Measurements from ENCODE around the gene RERGL.
"Not testable (repeated sequence)": the region's sequence is repeated elsewhere in the genome, so short reads cannot be mapped to it uniquely, and the experiment has no call there.

RERGL gene, protein sequence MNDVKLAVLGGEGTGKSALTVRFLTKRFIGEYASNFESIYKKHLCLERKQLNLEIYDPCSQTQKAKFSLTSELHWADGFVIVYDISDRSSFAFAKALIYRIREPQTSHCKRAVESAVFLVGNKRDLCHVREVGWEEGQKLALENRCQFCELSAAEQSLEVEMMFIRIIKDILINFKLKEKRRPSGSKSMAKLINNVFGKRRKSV

DNA sequence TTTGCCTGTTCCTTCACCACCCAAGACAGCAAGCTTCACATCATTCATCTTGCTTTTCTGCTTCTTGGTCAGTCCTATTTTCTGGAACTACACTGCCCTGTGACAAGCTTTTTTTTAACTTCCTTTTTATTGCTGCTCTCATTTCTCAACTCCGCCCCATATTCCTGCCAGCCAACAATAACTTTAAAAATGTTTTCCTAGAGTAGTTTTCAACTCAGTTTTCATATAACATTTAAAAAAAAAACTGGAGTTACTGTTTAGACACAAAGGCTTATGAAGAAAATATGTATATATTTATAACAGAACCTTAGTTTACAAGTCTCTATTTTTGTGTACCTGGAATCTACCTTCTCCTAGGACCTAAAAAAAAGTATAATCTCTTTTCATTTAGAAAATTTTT, at the start of gene RERGL:
RERGL (minus strand) TSS at position 101 of the 400 bp plus-strand sequence; CDS start at position 48, 53 bp downstream.
- no peak for DNase-seq

DNA sequence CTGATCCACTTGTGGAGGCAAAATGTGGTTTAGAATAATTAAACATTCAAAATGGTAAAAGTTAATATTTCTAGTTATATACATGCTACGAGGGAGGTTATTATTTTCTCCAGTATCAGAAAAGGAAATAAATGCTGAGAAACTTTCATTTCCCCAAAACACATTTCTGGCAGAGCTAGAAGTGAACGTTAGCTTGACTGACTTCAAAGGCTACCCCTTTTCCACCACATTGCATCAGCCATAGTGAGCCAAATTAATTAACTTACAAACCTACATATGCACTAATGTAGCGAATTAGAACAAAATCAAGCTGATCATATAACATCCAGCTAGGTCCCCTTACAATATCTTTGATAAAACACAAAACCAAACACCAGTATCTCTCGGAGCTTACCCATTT, 49.3 kb upstream of the RERGL start:
- no peak for DNase-seq

DNA sequence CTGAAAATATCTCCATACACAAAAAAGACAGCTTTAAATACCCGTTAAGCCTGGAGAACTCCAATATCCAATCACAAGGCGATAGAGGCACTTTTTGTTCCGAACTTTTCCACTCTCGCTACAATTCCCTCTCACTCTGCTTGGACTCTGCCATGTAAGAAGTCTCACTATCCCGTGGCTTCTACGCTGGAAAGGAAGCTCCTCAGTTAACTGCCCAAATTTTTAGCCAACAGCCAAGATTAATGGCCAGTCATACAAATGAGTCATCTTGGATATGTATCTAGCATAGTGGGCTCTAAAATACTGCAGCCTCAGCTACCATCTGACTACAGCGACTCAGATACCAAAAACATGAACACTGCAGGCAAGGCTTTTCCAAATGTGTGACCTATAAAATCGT, 45.5 kb upstream of the RERGL start:
- DNase-seq = no peak

DNA sequence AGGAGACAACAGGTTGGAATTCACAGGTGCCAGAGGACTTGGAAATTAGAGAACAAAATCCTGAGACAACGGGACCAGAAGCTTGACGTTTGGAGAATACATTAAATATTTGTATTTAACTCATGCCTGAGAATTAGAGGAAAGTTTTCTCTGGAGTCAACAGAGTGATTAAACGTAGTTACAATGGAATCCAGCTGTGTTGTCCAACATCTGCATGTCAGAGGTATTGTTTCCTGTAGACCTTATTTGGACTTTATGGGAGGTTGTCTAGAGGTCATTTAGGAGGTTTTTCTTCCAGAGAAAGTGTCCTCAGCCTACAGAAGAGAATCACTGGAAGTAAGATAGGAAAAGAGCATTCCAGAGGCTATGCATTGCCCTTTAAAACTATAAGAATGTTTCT, 45.1 kb upstream of the RERGL start:
- no peak for DNase-seq

DNA sequence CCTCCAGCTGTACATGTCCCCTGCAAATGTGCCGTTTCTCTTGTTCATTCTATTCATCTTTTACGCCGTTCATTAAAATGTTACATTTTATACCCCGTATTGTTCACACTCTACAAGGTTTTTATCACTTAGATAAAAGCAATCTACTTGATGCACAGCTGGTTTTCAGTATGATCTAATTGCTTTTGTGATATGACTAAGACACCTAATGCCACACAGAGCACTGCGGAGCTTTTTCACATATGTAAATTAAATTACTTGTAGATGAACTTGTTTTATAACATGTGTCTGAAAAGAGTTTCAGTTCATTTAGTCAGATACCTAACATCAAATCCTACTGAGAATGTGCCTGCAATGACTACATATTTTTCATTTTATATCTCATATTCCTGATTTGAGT, 40.9 kb upstream of the RERGL start:
- DNase-seq = no peak

DNA sequence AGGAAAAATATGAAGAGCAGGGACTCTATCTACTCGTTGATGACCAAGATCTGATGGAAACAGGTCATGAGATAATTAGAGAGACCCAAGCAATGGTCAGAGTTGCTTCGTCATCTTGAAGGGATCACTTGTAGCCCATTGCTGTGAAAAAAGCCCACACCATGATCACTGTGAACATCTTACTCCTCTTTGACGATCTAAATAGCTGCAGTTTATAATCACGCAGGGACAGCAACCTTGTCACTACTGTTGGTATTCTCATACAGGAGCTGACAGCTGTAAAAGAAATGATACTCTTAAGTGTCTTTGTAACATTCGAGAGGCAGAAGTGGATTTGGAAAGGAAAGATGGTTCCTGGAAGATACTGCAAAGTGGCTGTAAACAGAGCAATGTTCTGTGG, 33.7 kb upstream of the RERGL start:
- no peak for DNase-seq

DNA sequence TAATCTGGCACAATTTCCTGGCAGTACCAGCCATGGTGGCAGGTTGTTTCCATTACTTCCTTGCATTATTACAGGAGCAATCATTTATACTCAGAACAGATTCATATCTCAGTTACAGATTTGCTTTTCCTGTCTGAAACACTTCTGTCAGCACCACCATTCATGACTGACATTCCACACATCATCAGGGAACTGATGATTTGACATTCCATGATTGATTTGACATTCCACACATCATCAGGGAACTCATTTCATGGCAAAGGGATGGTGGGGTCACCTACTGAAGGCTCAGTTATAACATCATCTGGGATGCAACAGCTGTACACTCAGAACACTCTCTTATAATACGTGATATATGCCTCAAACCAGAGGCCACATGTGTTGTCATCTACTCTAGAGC, 30.9 kb upstream of the RERGL start:
- no peak for DNase-seq

DNA sequence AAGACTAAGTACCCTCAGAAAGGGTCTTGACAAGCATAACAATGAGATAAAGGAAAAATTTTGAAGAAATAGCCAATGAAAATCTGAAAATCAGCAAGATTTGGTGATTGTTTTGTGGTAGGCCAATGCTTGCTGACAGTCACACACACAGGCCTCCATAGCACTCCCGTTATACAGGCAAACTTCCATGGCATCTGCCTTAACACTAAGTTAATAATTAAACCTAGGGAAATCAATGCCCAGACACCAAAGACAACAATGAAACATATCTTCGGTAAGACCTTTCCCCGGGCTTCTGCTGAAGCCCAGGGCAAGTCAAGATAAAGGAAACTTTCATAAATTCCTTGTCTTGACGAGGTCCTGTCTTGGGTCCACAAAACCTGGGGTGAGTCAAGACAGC, 18.6 kb upstream of the RERGL start:
- DNase-seq = no peak

DNA sequence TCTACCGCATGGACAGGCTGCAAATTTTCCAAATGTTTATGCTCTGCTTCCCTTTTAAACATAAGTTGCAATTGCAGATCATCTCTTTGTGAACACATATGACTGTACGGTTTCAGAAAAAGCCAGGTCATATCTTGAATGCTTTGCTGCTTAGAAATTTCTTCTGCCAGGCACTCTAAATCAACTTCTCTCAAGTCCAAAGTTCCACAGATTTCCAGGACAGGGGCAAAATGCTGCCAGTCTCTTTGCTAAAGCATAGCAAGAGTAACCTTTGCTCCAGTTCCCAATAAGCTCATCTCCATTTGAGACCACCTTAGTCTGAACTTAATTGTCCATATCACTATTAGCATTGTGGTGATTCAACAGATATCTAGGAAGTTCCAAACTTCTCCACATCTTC, 13.6 kb upstream of the RERGL start:
- DNase-seq = no peak

DNA sequence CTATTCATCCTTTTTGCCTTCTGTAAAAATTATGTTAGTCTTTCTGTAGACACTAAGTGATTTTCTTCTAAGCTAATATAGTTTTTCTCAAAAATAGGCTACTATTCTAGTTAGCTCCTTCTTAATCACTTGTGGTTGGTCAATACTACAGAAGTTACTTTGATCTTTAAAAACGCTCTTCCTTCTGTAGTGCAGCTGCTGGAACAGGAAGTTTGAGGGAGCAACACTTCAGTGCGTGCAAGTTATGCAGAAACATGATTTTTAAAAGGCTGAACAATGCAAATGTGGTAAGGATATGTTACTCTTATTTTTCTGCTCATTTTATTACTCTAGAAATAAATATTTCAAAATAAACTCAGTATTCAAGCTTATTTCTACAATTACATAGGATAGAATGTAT, 11.1 kb upstream of the RERGL start:
- no peak for DNase-seq

DNA sequence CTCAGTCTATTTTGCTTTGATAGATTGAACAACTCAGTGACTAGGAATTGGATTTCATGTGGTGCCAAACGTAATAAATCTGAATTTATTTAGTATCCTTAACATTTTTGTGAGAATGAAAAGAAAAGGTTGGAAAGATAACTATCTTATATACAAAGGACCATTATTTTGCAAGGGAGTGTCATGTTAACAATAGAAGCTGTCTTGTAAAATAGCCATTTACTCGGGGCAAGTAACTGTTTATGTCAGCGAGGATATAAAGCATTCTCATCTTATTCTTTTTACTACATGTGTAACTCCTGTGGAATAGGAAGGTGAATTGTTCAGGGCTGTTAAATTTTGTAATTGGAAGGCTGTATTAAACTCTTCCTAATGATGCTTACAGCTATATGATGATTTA, 5.9 kb downstream of the RERGL start:
- DNase-seq = no peak

DNA sequence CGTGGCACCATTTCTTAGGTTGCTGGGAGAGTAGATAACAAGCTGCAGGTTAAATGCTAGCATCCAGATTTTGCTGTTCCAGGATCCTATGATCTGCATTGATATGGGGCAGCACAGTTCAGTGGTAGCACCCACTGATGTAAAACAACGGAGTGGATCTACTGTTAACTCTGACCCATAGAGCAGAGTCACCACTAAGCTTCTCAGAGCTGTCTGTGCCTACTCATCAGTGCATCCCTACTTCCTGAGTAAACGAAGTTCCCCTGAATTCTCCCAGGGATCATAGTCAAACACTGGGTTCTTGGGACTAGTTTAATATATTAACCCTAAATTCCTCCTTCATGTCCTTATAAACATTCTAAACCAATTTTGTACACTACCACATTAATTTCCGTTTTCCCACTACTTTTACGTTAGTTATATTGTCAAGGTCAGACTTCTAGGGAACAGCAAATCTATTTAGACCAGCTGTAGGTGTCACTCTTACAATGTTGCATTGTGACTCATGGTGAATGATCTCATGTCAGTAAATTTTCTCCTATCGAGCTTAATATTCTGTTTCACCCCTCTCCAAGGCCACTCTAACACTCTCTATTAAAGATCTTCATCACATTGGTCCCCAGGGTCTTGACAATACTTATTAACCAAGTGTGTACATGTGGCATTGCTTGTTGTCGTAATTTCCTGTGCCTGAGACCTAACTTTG, 10.3 kb downstream of the RERGL start:
- DNase-seq = no peak

DNA sequence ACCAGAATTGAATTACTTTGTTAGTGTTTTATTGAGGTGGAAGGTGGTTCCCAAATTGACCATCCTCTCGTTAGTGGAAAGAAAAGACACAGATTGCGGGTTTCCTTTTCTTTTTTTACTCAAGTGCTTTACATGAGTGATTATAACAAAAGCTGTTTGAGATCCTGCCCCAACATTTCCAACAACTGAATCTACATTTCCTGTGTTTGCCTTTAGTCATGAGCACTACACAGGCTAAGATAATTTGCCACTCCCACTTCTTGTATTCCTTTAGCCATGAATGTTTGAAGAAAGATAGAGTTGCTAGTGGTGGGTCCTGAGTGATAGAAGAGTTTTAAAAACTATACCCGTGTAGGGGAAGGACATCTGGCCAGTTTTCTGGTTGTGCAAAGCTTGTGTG, 16.0 kb downstream of the RERGL start:
- DNase-seq = no peak

DNA sequence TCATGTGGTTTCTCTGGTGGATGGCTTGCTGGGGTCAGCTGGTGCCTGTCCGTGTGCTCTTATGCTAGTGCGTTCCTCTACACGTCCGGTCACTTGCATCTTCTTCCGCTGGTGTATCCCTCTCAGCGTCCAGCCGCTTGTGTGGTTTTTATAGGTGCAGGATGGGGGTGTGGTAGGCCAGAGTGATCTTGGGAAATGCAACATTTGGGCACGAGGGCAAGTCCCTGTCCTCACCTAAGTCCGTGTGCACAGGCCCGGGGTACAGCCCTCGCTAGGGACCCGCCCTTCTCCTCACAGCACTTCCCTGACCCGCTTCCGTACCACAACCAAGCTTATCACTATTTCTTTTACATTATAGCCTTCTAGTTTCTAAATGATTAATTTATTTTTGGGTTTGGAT, 17.3 kb downstream of the RERGL start:
- DNase-seq = no peak

DNA sequence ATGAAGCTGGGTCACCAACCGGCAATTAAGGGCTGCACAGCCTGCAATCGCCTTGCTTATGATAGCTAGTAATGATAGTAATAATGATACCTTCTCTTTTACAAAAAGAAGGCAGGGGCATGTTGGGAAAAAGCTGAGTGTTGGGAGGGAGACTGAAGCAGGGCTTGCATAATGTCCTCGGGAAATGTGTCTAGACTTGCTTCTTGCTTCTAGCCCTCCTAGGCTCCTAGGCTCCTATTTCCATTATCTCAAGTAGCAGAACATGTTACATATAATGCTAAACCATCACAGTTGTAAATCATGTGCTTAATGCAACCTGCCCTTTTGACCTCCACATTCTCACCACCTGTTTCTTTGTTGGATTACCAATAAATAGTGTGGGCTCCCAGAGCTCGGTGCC, 18.7 kb downstream of the RERGL start:
- no peak for DNase-seq

DNA sequence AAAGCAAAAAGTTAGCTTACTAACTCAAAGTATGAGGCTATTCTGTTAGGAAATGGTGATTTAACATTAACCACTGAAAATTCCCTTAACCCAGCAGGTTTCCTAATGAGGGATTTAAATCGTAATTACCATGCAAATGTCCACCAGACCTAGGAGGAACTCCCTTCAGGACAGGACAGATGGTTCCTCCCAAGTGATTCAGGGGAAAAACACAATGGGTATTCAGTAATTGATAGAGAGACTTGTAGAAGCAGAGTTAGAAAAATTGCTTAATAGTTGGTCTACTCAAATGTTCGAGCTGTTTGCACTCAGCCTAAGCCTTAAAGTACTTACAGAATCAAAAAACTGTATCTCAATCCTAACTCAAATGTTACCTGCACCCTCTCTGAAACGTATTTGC, 21.6 kb downstream of the RERGL start:
- DNase-seq = no peak

DNA sequence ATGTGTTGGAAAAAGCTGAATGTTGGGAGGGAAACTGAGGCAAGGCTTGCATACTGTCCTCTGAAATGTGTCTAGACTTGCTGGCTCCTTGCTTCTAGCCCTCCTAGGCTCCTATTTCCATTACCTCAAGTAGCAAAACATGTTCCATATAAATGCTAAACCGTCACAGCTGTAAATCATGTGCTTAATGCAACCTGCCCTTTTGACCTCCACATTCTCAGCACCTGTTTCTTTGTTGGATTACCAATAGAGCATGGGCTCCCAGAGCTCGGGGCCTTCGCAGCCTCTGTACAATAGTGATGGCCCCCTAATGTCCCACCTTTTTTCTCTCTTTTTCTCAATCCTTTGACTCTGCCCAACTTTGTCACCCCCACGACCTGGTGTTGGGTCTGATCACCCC, 23.3 kb downstream of the RERGL start:
- no peak for DNase-seq

DNA sequence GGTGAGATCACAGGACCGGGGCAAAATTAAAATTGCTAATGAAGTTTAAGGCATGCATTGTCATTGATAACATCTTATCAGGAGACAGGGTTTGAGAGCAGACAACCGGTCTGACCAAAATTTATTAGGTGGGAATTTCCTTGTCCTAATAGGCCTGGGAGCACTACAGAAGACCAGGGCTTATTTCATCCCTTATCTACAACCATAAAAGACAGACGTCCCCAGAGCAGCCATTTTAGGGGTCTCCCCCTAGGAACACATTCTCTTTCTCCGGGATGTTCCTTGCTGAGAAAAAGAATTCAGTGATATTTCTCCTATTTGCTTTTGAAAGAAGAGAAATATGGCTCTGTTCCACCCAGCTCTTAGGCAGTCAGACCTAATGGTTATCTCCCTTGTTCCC, 27.1 kb downstream of the RERGL start:
- DNase-seq = not testable (repeated sequence)

DNA sequence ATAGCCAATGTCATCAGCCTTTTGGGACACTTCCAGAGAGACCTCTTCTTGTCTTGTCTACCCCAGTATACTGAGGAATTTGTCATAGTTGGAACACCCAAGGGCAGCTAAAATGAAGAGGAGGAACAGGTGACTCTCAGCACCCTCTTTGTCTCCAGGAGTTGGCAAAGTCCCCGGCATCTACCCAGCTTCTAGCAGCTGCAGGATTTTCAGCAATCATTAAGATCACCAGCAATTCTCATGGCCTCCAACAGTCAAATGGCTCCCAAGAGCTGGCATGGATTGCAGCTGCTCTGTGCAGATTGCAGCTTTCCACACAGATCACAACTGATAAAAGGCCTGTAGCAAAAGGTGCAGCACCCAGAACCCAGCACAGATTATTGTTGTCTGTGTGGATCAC, 32.9 kb downstream of the RERGL start:
- no peak for DNase-seq

DNA sequence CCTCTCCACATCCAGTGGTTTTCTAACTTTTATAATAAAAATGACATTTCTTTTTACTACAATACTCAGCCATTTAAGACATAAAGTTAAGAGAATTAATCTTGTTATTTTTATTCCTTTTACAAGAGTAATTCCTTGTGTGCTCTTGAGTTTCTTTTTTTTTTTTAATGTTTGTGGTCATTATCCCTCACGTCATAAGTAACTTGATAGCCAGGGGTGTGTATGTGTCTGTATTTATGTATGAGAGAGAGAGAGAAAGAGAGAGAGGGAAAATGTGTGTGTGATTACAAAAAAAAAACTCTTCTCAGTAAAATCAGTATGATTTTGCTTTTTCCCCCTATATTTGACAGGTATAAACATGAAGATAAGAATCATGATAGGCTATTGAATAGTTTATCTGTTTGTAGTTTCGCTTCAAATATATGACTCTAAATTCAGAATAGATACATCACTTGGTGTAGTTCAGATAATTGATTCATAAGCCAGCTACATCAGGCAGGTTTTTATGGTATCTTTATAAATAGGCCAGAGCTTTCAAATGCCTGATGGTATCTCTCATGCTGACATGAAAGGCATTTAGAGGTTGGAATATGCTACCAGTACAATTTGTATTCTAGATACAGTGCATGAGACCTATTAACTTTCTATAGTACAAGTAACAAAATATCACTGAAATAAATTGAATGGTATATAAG, 34.9 kb downstream of the RERGL start:
- no peak for DNase-seq

DNA sequence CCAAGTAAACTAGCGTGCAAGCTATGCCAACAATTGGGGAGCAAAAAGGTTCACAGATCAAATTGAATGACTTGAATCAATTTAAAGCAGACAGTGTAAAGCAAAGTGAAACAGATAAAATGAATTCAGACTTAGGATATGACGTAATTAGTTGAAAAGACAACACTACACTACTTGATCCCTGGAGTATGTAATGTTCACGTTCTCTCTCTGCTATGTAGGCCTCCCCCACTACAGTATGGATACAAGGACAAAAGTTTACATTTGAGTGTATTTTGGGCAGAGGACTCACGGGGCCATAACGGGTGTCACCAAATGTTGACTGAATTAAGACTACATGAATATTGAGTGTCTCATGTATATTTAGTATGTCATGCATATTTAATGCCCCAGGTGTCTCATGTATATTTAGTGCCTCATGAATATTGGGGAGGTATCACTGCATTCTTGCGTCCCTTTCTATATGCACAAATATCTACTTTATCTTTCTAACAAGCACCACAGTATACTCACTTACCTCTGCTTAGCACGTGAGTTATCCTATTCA, 44.5 kb downstream of the RERGL start:
- no peak for DNase-seq

DNA sequence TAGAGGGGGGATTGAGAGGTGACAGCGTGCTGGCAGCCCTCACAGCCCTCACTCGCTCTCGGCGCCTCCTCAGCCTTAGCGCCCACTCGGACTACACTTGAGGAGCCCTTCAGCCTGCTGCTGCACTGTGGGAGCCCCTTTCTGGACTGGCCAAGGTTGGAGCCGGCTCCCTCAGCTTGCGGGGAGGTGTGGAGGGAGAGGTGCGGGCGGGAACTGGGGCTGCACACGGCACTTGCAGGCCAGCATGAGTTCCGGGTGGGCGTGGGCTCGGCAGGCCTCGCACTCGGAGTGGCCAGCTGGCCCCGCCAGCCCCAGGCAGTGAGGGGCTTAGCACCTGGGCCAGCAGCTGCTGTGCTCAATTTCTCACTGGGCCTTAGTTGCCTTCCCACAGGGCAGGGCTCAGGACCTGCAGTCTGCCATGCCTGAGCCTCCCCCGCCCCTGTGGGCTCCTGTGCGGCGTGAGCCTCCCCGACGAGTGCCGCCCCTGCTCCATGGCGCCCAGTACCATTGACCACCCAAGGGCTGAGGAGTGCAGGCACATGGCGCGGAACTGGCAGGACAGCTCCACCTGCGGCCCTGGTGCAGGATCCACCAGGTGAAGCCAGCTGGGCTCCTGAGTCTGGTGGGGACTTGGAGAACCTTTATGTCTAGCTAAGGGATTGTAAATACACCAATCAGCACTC, 49.8 kb downstream of the RERGL start:
- DNase-seq = not testable (repeated sequence)

Data from hypothalamus (tissue), 51 donors.